ENCODE data around the gene SLC7A1.

SLC7A1 gene

GRCh38 chr13:29523199-29523961, 72.1 kb downstream of the SLC7A1 start:
- TF ChIP-seq CTCF (IDR thresholded peaks at IDR 0.05; ENCODE audit: low read depth, low read length, missing control alignments), result no peak
- H3K4me3 ChIP-seq (replicated peaks; ENCODE audit: low read depth, low read length), result no peak overlapping the region
- no peak for DNase-seq (ENCODE audit: extremely low read depth, low read depth)

DNA sequence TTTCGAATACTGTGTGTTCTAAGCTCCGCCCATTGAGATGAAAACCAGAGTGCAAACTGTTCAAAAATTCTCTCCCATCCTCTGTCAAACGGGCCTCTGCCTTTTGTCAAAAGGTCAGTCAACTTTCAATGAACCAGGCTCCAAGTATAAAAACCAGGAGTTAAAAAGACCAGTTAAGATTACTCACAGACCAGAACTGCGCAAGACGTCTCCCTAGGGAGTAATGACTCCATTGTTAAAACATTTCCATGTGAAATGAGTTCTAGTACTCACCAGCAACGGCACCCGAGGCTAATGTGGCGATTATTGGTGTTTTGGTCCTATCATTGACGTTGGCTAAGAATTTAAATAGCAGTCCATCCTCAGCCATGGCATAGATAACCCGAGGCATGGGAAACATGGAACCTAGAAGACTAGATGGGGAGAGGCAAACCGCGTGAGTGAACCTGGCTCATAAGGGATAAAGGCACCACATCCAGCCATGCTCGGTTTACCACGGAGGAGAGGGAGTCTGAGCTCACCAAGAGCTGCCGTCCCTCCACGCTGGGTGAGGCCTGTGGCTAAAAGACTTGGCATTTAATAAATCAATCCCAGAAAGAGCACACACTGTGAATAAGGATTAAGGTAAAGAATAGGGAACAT, 73.3 kb downstream of the SLC7A1 start:
- DNase-seq (ENCODE audit: extremely low read depth, low read depth), result no peak
- no peak for TF ChIP-seq CTCF (IDR thresholded peaks at IDR 0.05; ENCODE audit: low read depth, low read length, missing control alignments)
- H3K4me3 ChIP-seq (replicated peaks; ENCODE audit: low read depth, low read length), result no peak overlapping the region

- DNase-seq (ENCODE audit: extremely low read depth, low read depth), result no peak
- TF ChIP-seq CTCF (IDR thresholded peaks at IDR 0.05; ENCODE audit: low read depth, low read length, missing control alignments), result no peak
- H3K4me3 ChIP-seq (replicated peaks; ENCODE audit: low read depth, low read length), result no peak overlapping the region
Observed at GRCh38 chr13:29521336-29521735, 74.2 kb downstream of the SLC7A1 start.

- peak; percentile 81 for DNase-seq (ENCODE audit: extremely low read depth, low read depth)
- no peak overlapping the region for H3K4me3 ChIP-seq (replicated peaks; ENCODE audit: low read depth, low read length)
- no peak for TF ChIP-seq CTCF (IDR thresholded peaks at IDR 0.05; ENCODE audit: low read depth, low read length, missing control alignments)
Observed at GRCh38 chr13:29520671-29521070, 74.8 kb downstream of the SLC7A1 start.

DNA sequence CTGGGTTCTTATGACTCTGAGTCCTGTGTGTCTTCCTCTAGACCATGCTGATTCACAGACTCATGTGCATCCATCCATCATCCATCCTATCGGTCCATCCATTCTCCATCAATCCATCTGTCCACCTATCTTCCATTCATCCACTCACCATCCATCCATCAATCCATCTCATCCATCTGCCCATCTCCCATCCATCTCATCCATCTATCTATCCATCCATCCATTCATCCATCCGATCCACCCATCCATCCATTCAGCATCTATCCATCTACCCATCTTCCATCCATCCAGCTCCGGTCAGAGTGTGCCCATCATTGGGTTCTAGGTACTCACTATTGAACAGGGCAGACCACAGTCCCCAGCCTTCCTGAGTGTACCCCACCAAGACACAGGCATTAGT, 75.6 kb downstream of the SLC7A1 start:
- no peak for TF ChIP-seq CTCF (IDR thresholded peaks at IDR 0.05; ENCODE audit: low read depth, low read length, missing control alignments)
- no peak overlapping the region for H3K4me3 ChIP-seq (replicated peaks; ENCODE audit: low read depth, low read length)
- DNase-seq (ENCODE audit: extremely low read depth, low read depth), result no peak

DNA sequence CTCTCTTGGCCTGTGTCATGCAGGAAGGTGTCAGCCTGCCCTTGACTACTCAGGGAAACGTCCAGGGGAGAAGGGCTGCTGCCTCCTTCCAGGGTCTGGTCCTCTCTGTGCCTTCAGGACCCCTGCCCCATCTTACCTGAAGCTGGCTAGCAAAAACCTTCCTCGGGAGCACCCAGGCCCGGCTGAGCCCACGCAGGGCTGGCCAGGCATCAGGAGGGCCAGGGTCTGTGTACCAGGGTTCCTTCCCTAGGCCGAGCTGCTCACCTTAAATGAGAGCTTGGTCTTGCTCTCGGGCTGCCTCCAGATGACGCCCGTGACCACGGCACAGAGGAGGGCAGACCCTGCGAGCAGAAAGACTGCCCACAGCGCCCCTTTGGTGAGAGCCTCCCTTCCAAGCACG, 78.6 kb downstream of the SLC7A1 start:
- no peak overlapping the region for H3K4me3 ChIP-seq (replicated peaks; ENCODE audit: low read depth, low read length)
- TF ChIP-seq CTCF (IDR thresholded peaks at IDR 0.05; ENCODE audit: low read depth, low read length, missing control alignments), result no peak
- DNase-seq (ENCODE audit: extremely low read depth, low read depth), result no peak
